Measurements from ENCODE around the gene YLPM1.

- TF ChIP-seq FOXK2 (IDR thresholded peaks at IDR 0.05) (no peak), CTBP1 (IDR thresholded peaks at IDR 0.05; ENCODE audit: borderline replicate concordance) (no peak)
Observed at GRCh38 chr14:74807853-74808545, 44.9 kb downstream of the YLPM1 start.

All from HEK293T (cell line).